Measurements from ENCODE around the gene HNF4A. TPM values are rescaled to one million over a fixed set of nuclear protein-coding genes. Genes with fewer than 3 reads are reported as not detected.

The HNF4A gene
- total RNA-seq, 1 donor from 2014 or later = not detected

DNA sequence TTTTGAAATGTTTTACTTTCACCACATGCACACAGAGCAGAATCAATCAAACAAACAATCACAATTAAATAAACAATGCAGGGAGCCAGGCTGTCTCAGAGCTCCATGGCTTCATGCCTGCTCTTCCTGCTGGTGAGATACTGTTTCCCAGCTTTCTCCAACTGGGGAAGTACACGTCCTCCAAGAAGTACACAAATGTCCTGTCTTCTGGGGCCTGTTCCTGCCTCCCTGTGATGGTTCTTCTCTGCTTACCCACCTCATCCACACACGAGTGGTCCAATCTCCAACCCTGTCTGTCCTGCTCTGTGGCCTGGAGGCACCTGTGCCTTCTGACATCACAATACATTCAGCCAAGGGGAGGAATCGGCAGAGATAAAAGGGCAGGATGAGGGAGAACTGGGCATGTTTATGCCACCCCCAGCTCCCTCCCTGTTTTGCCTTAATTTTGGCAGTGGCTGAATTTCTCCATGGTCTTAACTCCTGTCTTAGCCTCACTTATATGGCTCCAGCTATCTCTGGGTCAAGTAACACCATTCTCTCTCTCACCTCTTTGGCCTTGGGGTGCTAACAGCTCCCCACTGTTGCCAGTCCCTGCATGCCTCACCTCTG is 94.9 kb downstream of the HNF4A start:
- H3K9me3 ChIP-seq (ENCODE audit: control insufficient read depth in 3 of 3, low read length in 3 of 3) = no peaks in the 10 kb centered on the region
- H3K27ac ChIP-seq (ENCODE audit: low read depth, low read length) = no peak overlapping the region
- H3K4me3 ChIP-seq (ENCODE audit: low read length in 3 of 3) = no peak overlapping the region
- peaks cover 0 to 3% (median 0%) of the 10 kb centered on the region in 3 donors for H3K27me3 ChIP-seq (ENCODE audit: control insufficient read depth in 3 of 3, insufficient read depth in 3 of 3, low read length in 3 of 3)
- H3K36me3 ChIP-seq (ENCODE audit: control insufficient read depth in 3 of 3, insufficient read depth in 3 of 3, low read length in 3 of 3) = no peaks in the 10 kb centered on the region
- no peaks in the 10 kb centered on the region for H3K4me1 ChIP-seq (ENCODE audit: control insufficient read depth in 3 of 3, insufficient read depth in 3 of 3, low read length in 3 of 3)
- H3K9ac ChIP-seq (ENCODE audit: low read depth in 1 of 3, low read length in 3 of 3) = no peak overlapping the region

- no peak overlapping the region for H3K4me3 ChIP-seq (ENCODE audit: low read length in 3 of 3)
- peaks cover 0 to 3% (median 0%) of the 10 kb centered on the region in 3 donors for H3K27me3 ChIP-seq (ENCODE audit: control insufficient read depth in 3 of 3, insufficient read depth in 3 of 3, low read length in 3 of 3)
- no peaks in the 10 kb centered on the region for H3K4me1 ChIP-seq (ENCODE audit: control insufficient read depth in 3 of 3, insufficient read depth in 3 of 3, low read length in 3 of 3)
Observed at GRCh38 chr20:44450903-44451450, 95.5 kb downstream of the HNF4A start.

DNA sequence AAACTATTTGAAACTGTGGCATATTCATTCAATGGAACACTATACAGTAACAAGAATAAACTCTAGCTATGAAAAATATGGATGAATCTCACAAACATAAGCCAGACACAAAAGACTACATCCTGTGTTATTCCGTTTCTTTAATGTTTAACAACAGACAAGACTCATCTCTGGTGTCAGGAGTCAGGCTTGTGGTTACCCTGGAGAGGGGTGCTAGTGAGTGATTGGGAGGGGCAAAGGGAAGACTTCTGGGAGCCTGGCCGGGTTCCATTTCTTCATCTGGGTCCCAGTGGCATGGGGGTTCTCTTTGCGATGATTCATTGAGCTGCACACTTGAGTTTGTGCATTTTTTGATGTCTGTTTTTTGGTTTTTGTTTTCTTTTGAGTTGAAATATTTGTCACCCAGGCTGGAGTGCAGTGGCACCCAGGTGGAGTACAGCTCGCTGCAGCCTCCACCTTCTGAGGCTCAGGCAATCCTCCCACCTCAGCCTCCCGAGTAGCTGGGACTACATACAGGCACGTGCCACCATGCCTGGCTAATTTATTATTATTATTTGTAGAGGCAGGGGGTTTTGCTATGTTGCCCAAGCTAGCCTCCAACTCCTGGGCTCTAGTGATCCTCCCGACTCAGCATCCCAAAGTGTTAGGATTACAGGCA is 98.9 kb downstream of the HNF4A start:
- no peaks in the 10 kb centered on the region for H3K27me3 ChIP-seq (ENCODE audit: control insufficient read depth in 3 of 3, insufficient read depth in 3 of 3, low read length in 3 of 3)
- H3K4me1 ChIP-seq (ENCODE audit: control insufficient read depth in 3 of 3, insufficient read depth in 3 of 3, low read length in 3 of 3) = no peaks in the 10 kb centered on the region
- H3K27ac ChIP-seq (ENCODE audit: low read depth, low read length) = no peak overlapping the region
- no peaks in the 10 kb centered on the region for H3K9me3 ChIP-seq (ENCODE audit: control insufficient read depth in 3 of 3, low read length in 3 of 3)
- no peak overlapping the region for H3K4me3 ChIP-seq (ENCODE audit: low read length in 3 of 3)
- H3K36me3 ChIP-seq (ENCODE audit: control insufficient read depth in 3 of 3, insufficient read depth in 3 of 3, low read length in 3 of 3) = no peaks in the 10 kb centered on the region
- H3K9ac ChIP-seq (ENCODE audit: low read depth in 1 of 3, low read length in 3 of 3) = no peak overlapping the region

More at GRCh38 chr20:44450903-44451450, 95.5 kb downstream of the HNF4A start:
- Histone ChIP-seq H3K9me3 (ENCODE audit: control insufficient read depth in 3 of 3, low read length in 3 of 3) (no peaks in the 10 kb centered on the region), H3K36me3 (ENCODE audit: control insufficient read depth in 3 of 3, insufficient read depth in 3 of 3, low read length in 3 of 3) (no peaks in the 10 kb centered on the region), H3K9ac (ENCODE audit: low read depth in 1 of 3, low read length in 3 of 3) (no peak overlapping the region), H3K27ac (ENCODE audit: low read depth, low read length) (no peak overlapping the region)

DNA sequence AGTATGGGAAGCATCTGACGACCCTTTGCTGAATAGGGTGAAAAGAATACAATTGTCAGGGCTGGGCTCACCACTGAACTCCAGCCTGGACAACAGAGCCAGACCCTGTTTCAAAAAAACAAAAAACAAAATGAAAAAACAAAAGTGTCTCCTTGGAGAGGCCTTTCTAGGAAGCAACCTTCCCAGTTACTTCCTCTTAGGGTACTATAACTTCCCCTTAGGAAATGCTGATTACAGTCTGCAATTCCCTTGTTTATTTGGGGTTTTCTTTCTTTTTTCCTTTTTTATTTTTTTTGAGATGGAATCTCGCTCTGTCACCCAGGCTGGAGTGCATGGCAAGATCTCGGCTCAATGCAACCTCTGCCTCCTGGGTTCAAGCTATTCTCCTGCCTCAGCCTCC is 99.6 kb downstream of the HNF4A start:
- no peak overlapping the region for H3K9ac ChIP-seq (ENCODE audit: low read depth in 1 of 3, low read length in 3 of 3)

GRCh38 chr20:44456611-44457010 is 101.1 kb downstream of the HNF4A start:
- Histone ChIP-seq H3K4me3 (ENCODE audit: low read length in 3 of 3) (no peak overlapping the region), H3K9ac (ENCODE audit: low read depth in 1 of 3, low read length in 3 of 3) (no peak overlapping the region), H3K9me3 (ENCODE audit: control insufficient read depth in 3 of 3, low read length in 3 of 3) (no peaks in the 10 kb centered on the region), H3K4me1 (ENCODE audit: control insufficient read depth in 3 of 3, insufficient read depth in 3 of 3, low read length in 3 of 3) (no peaks in the 10 kb centered on the region), H3K27me3 (ENCODE audit: control insufficient read depth in 3 of 3, insufficient read depth in 3 of 3, low read length in 3 of 3) (no peaks in the 10 kb centered on the region), H3K36me3 (ENCODE audit: control insufficient read depth in 3 of 3, insufficient read depth in 3 of 3, low read length in 3 of 3) (no peaks in the 10 kb centered on the region), H3K27ac (ENCODE audit: low read depth, low read length) (no peak overlapping the region)

More for the DNA sequence above, 99.6 kb downstream of the HNF4A start:
- H3K27ac ChIP-seq (ENCODE audit: low read depth, low read length) = no peak overlapping the region
- H3K9me3 ChIP-seq (ENCODE audit: control insufficient read depth in 3 of 3, low read length in 3 of 3) = no peaks in the 10 kb centered on the region
- H3K27me3 ChIP-seq (ENCODE audit: control insufficient read depth in 3 of 3, insufficient read depth in 3 of 3, low read length in 3 of 3) = no peaks in the 10 kb centered on the region
- no peaks in the 10 kb centered on the region for H3K36me3 ChIP-seq (ENCODE audit: control insufficient read depth in 3 of 3, insufficient read depth in 3 of 3, low read length in 3 of 3)
- H3K4me1 ChIP-seq (ENCODE audit: control insufficient read depth in 3 of 3, insufficient read depth in 3 of 3, low read length in 3 of 3) = no peaks in the 10 kb centered on the region
- H3K4me3 ChIP-seq (ENCODE audit: low read length in 3 of 3) = no peak overlapping the region

- Histone ChIP-seq H3K9me3 (ENCODE audit: control insufficient read depth in 3 of 3, low read length in 3 of 3) (no peaks in the 10 kb centered on the region), H3K4me1 (ENCODE audit: control insufficient read depth in 3 of 3, insufficient read depth in 3 of 3, low read length in 3 of 3) (no peaks in the 10 kb centered on the region), H3K36me3 (ENCODE audit: control insufficient read depth in 3 of 3, insufficient read depth in 3 of 3, low read length in 3 of 3) (no peaks in the 10 kb centered on the region), H3K27ac (ENCODE audit: low read depth, low read length) (no peak overlapping the region), H3K4me3 (ENCODE audit: low read length in 3 of 3) (no peak overlapping the region), H3K9ac (ENCODE audit: low read depth in 1 of 3, low read length in 3 of 3) (no peak overlapping the region), H3K27me3 (ENCODE audit: control insufficient read depth in 3 of 3, insufficient read depth in 3 of 3, low read length in 3 of 3) (no peaks in the 10 kb centered on the region)
Observed at GRCh38 chr20:44457016-44457415, 101.5 kb downstream of the HNF4A start.

DNA sequence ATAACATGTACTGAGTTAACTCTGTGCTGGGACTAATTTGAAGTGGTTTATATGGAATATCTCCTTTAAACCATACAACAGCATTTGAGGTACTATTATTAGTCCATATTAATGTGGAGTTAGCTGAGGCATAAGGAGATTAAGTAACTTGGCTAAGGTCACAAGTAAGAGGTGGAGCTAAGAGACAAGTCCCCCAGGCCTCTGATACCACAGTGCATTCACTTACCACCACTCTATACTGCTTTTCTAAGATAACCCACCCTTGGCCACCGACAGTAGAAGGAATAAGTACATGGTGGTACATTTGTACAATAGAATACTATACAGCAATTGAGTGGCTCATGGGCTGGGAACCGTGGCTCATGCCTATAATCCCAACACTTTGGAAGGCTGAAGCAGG is 103.8 kb downstream of the HNF4A start:
- no peak overlapping the region for H3K27ac ChIP-seq (ENCODE audit: low read depth, low read length)
- no peaks in the 10 kb centered on the region for H3K27me3 ChIP-seq (ENCODE audit: control insufficient read depth in 3 of 3, insufficient read depth in 3 of 3, low read length in 3 of 3)
- no peaks in the 10 kb centered on the region for H3K4me1 ChIP-seq (ENCODE audit: control insufficient read depth in 3 of 3, insufficient read depth in 3 of 3, low read length in 3 of 3)
- no peaks in the 10 kb centered on the region for H3K36me3 ChIP-seq (ENCODE audit: control insufficient read depth in 3 of 3, insufficient read depth in 3 of 3, low read length in 3 of 3)
- no peaks in the 10 kb centered on the region for H3K9me3 ChIP-seq (ENCODE audit: control insufficient read depth in 3 of 3, low read length in 3 of 3)
- no peak overlapping the region for H3K9ac ChIP-seq (ENCODE audit: low read depth in 1 of 3, low read length in 3 of 3)
- no peak overlapping the region for H3K4me3 ChIP-seq (ENCODE audit: low read length in 3 of 3)

DNA sequence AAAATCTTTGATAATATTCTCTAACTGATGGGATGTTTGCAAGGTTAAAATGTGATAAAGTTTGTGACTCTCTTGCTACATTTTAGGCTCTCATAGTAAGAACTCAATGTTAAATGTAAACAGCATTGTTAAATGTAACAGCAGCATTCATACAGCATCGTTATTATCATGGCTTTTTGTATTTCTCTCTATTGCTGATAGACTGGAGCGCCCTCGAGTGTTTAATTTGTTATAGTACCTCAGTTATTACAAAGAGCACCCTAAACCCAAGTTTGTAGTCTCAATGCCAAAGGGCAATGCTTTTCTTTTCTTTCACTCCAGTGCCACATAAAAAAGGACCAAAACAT is 105.3 kb downstream of the HNF4A start:
- Histone ChIP-seq H3K9ac (ENCODE audit: low read depth in 1 of 3, low read length in 3 of 3) (no peak overlapping the region), H3K9me3 (ENCODE audit: control insufficient read depth in 3 of 3, low read length in 3 of 3) (no peaks in the 10 kb centered on the region), H3K27ac (ENCODE audit: low read depth, low read length) (no peak overlapping the region), H3K27me3 (ENCODE audit: control insufficient read depth in 3 of 3, insufficient read depth in 3 of 3, low read length in 3 of 3) (no peaks in the 10 kb centered on the region), H3K36me3 (ENCODE audit: control insufficient read depth in 3 of 3, insufficient read depth in 3 of 3, low read length in 3 of 3) (no peaks in the 10 kb centered on the region), H3K4me3 (ENCODE audit: low read length in 3 of 3) (no peak overlapping the region), H3K4me1 (ENCODE audit: control insufficient read depth in 3 of 3, insufficient read depth in 3 of 3, low read length in 3 of 3) (no peaks in the 10 kb centered on the region)

GRCh38 chr20:44461142-44461802 is 105.8 kb downstream of the HNF4A start:
- no peak overlapping the region for H3K9ac ChIP-seq (ENCODE audit: low read depth in 1 of 3, low read length in 3 of 3)

DNA sequence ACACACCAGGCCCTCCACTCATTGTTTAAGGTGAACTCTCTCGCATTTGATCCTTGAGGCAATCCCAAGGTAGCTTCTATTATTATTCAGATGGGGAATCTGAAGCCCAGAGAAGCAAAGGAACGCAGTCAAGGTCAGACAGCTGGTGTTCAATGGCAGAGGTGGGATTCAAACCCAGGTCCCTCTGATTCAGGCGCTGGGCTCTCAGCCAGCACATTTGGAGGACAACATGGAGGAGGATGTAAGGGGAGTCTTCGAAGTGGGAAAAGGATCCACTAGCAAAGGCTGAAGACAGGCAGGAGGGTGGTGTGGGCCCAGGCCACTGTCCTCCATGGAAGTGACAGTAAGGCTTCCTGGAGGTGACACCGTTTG is 106.3 kb downstream of the HNF4A start:
- Histone ChIP-seq H3K9me3 (ENCODE audit: control insufficient read depth in 3 of 3, low read length in 3 of 3) (no peaks in the 10 kb centered on the region), H3K36me3 (ENCODE audit: control insufficient read depth in 3 of 3, insufficient read depth in 3 of 3, low read length in 3 of 3) (no peaks in the 10 kb centered on the region), H3K27me3 (ENCODE audit: control insufficient read depth in 3 of 3, insufficient read depth in 3 of 3, low read length in 3 of 3) (no peaks in the 10 kb centered on the region), H3K27ac (ENCODE audit: low read depth, low read length) (no peak overlapping the region), H3K4me1 (ENCODE audit: control insufficient read depth in 3 of 3, insufficient read depth in 3 of 3, low read length in 3 of 3) (no peaks in the 10 kb centered on the region), H3K4me3 (ENCODE audit: low read length in 3 of 3) (no peak overlapping the region), H3K9ac (ENCODE audit: low read depth in 1 of 3, low read length in 3 of 3) (no peak overlapping the region)

More at GRCh38 chr20:44461142-44461802, 105.8 kb downstream of the HNF4A start:
- Histone ChIP-seq H3K4me1 (ENCODE audit: control insufficient read depth in 3 of 3, insufficient read depth in 3 of 3, low read length in 3 of 3) (no peaks in the 10 kb centered on the region), H3K27me3 (ENCODE audit: control insufficient read depth in 3 of 3, insufficient read depth in 3 of 3, low read length in 3 of 3) (no peaks in the 10 kb centered on the region), H3K9me3 (ENCODE audit: control insufficient read depth in 3 of 3, low read length in 3 of 3) (no peaks in the 10 kb centered on the region), H3K4me3 (ENCODE audit: low read length in 3 of 3) (no peak overlapping the region), H3K27ac (ENCODE audit: low read depth, low read length) (no peak overlapping the region), H3K36me3 (ENCODE audit: control insufficient read depth in 3 of 3, insufficient read depth in 3 of 3, low read length in 3 of 3) (no peaks in the 10 kb centered on the region)

All from skeletal muscle tissue (tissue), 4 donors.